Measurements from ENCODE around the gene NFATC1. TPM values are rescaled to one million over a fixed set of nuclear protein-coding genes. Genes with fewer than 3 reads are reported as not detected.

The NFATC1 gene
- total RNA-seq, 1 donor from 2014 or later = 5.6 TPM

- no peak for DNase-seq (ENCODE audit: low spot score, unreplicated experiment)
Measured at GRCh38 chr18:79542213-79542612, 146.5 kb downstream of the NFATC1 start.

GRCh38 chr18:79542876-79543750 lies 147.4 kb downstream of the NFATC1 start:
- H3K36me3 Mint-ChIP-seq (ENCODE audit: insufficient read depth) = no peaks in the 10 kb centered on the region
- no peak overlapping the region for H3K4me3 Mint-ChIP-seq (ENCODE audit: low read depth)
- H3K27ac Mint-ChIP-seq = no peak overlapping the region
- H3K9me3 Mint-ChIP-seq (ENCODE audit: low read depth) = peaks cover 11% of the 10 kb centered on the region
- H3K4me1 Mint-ChIP-seq (ENCODE audit: low read depth) = no peaks in the 10 kb centered on the region
- DNase-seq (ENCODE audit: low spot score, unreplicated experiment) = no peak
- no peak for TF ChIP-seq CTCF (IDR thresholded peaks at IDR 0.05; ENCODE audit: unreplicated experiment)
- H3K27me3 Mint-ChIP-seq = peaks cover 6% of the 10 kb centered on the region

More at GRCh38 chr18:79542213-79542612, 146.5 kb downstream of the NFATC1 start:
- no peak for TF ChIP-seq CTCF (IDR thresholded peaks at IDR 0.05; ENCODE audit: unreplicated experiment)
- H3K27ac Mint-ChIP-seq = no peak overlapping the region
- H3K4me3 Mint-ChIP-seq (ENCODE audit: low read depth) = no peak overlapping the region
- H3K36me3 Mint-ChIP-seq (ENCODE audit: insufficient read depth) = no peaks in the 10 kb centered on the region
- H3K27me3 Mint-ChIP-seq = peaks cover 6% of the 10 kb centered on the region
- peaks cover 17% of the 10 kb centered on the region for H3K9me3 Mint-ChIP-seq (ENCODE audit: low read depth)
- no peaks in the 10 kb centered on the region for H3K4me1 Mint-ChIP-seq (ENCODE audit: low read depth)

- no peak overlapping the region for H3K4me3 Mint-ChIP-seq (ENCODE audit: low read depth)
- no peaks in the 10 kb centered on the region for H3K36me3 Mint-ChIP-seq (ENCODE audit: insufficient read depth)
- no peak for TF ChIP-seq CTCF (IDR thresholded peaks at IDR 0.05; ENCODE audit: unreplicated experiment)
- no peak for DNase-seq (ENCODE audit: low spot score, unreplicated experiment)
- H3K27ac Mint-ChIP-seq = no peak overlapping the region
- no peaks in the 10 kb centered on the region for H3K4me1 Mint-ChIP-seq (ENCODE audit: low read depth)
- peaks cover 8% of the 10 kb centered on the region for H3K9me3 Mint-ChIP-seq (ENCODE audit: low read depth)
- H3K27me3 Mint-ChIP-seq = peaks cover 6% of the 10 kb centered on the region
Measured at GRCh38 chr18:79543861-79544385, 148.2 kb downstream of the NFATC1 start.

- Mint-ChIP-seq H3K4me3 (ENCODE audit: low read depth) (no peak overlapping the region), H3K9me3 (ENCODE audit: low read depth) (peaks cover 8% of the 10 kb centered on the region), H3K36me3 (ENCODE audit: insufficient read depth) (no peaks in the 10 kb centered on the region), H3K27me3 (peaks cover 4% of the 10 kb centered on the region), H3K27ac (no peak overlapping the region), H3K4me1 (ENCODE audit: low read depth) (no peaks in the 10 kb centered on the region)
- TF ChIP-seq CTCF (IDR thresholded peaks at IDR 0.05; ENCODE audit: unreplicated experiment) = no peak
- no peak for DNase-seq (ENCODE audit: low spot score, unreplicated experiment)
Measured at GRCh38 chr18:79544386-79544963, 148.7 kb downstream of the NFATC1 start.

- no peak for DNase-seq (ENCODE audit: low spot score, unreplicated experiment)
- TF ChIP-seq CTCF (IDR thresholded peaks at IDR 0.05; ENCODE audit: unreplicated experiment) = no peak
- Mint-ChIP-seq H3K36me3 (ENCODE audit: insufficient read depth) (no peaks in the 10 kb centered on the region), H3K9me3 (ENCODE audit: low read depth) (peaks cover 8% of the 10 kb centered on the region), H3K27ac (no peak overlapping the region), H3K4me1 (ENCODE audit: low read depth) (no peaks in the 10 kb centered on the region), H3K4me3 (ENCODE audit: low read depth) (no peak overlapping the region), H3K27me3 (no peaks in the 10 kb centered on the region)
Measured at GRCh38 chr18:79545255-79545654, 149.5 kb downstream of the NFATC1 start.

All from progenitor cell of endocrine pancreas (in vitro differentiated cells).